GM21526 (cell line): Measurements from ENCODE around the gene CREG2.
"Not testable (repeated sequence)": the region's sequence is repeated elsewhere in the genome, so short reads cannot be mapped to it uniquely, and the experiment has no call there.

Source experiments
- ATAC-seq: cut with Tn5 transposase; IDR thresholded peaks from one replicate; pipeline ENCODE4 v1.9.1; 2021; ENCODE audit warnings: moderate library complexity; ENCODE audit not compliant: unreplicated experiment, low FRiP score

CREG2 gene

DNA sequence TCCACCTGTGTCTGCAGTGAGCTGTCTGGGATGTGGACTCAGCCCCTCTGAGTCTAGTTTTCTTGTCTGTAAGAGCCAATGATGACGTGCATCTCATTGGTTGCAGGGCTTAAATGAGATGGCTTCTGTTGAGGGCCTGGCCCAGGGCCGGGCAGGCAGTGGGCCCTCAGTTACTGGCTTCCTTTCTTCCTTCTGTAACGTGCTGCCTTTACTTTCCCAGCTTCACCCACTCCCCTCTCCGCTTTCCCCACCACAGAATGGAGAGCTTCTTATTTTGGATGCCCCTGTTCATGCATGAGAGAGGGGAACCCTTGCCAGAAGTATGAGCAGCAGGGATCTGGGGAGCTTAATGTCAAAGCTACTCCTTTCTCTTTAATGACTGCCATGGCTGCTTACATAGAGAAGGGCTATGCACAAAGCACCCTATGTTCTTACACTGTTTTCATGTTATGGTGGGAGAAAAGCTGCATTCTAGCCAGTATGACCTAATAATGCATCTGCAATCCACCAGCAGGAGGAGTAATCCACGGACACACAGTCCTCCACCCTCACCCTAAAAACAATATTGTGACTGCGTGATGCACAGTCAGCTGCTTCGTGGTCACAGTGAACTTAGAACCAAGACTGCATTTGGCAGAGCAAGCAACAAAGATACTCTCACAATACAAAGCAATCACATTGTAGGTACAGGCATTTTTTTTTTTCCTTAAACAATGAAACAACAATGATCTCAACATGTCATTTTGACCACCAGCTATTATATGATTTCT lies 37.2 kb downstream of the CREG2 start:
- no peak for ATAC-seq

GRCh38 chr2:101348883-101349282 lies 38.4 kb downstream of the CREG2 start:
- ATAC-seq: no peak

DNA sequence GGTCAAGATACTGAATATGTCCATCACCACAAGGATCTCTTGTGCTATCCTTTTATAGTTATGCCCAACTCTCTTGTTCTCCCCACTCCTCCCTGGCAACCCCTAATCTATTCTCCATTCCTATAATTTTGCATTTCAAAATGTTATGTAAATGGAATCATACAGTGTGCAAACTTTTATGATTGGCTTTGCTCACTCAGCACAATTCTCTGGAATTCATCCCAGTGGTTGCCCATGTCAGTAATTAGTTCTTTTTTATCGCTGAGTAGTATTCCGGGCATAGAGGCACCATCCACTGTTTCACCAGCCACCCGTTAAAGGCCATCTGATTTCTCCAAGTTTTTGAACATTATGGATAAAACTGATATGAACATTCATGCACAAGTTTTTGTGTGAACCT lies 40.4 kb downstream of the CREG2 start:
- ATAC-seq: no peak

- no peak for ATAC-seq
Measured at GRCh38 chr2:101344137-101344536, 43.2 kb downstream of the CREG2 start.

DNA sequence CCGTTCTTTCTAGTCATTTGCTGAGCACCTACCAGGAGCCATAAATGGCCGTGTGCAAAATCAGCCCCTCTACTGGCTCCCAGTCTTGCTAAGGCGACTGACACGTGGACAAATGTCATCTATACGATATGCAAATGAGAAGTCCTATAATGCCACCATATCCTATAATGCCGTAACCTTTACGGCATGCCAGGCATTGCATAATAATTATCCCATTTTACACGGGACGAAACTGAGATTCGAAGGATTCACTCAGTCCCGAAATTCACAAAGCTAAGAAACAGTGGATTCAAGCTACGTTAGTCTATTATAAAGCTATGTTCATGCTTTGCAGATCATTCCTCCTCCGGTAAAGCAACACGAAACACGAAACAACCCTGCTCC lies 44.7 kb downstream of the CREG2 start:
- no peak for ATAC-seq

- ATAC-seq: no peak
Measured at GRCh38 chr2:101341901-101342624, 45.2 kb downstream of the CREG2 start.

- no peak for ATAC-seq
Measured at GRCh38 chr2:101341421-101341820, 45.9 kb downstream of the CREG2 start.

- no peak for ATAC-seq
Measured at GRCh38 chr2:101340141-101340551, 47.2 kb downstream of the CREG2 start.

GRCh38 chr2:101339266-101339880 lies 47.9 kb downstream of the CREG2 start:
- no peak for ATAC-seq

GRCh38 chr2:101337877-101338276 lies 49.4 kb downstream of the CREG2 start:
- no peak for ATAC-seq

DNA sequence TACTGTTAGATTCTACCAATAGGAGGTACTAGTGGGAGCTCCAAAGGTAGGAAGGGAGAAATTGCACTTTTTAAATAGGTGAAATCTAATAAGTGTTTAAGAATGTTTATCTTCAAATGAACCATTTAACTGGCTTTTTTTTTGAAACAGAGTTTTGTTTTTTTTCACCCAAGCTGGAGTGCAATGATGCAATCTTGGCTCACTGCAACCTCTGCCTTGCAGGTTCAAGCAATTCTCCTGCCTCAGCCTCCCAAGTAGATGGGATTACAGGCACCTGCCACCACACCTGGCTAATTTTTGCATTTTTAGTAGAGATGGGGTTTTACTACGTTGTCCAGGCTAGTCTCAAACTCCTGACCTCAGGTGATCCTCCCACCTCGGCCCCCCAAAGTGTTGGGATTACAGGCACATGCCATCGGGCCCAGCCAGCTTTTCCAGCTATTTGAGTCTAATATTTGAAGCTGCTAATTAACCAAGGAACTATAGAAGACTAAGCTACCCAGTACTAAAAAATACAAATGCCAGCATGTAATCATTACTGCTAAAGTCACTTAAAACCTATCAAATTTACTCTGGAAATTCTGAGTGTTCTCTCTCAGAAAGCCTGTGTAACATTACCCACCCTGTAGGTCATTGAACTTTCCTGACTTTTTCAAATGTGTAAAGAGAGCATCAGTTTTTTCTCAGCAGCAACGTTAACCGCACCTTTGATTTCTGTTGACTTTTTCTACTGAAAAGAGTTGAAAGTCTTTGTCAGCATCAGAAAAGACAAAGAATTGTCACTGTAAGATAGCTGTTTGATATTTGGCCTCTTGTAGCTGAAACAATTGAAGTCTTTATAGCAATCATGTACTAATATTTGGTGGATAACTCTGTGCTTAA lies 54.2 kb downstream of the CREG2 start:
- no peak for ATAC-seq

- no peak for ATAC-seq
Measured at GRCh38 chr2:101331202-101331601, 56.1 kb downstream of the CREG2 start.

DNA sequence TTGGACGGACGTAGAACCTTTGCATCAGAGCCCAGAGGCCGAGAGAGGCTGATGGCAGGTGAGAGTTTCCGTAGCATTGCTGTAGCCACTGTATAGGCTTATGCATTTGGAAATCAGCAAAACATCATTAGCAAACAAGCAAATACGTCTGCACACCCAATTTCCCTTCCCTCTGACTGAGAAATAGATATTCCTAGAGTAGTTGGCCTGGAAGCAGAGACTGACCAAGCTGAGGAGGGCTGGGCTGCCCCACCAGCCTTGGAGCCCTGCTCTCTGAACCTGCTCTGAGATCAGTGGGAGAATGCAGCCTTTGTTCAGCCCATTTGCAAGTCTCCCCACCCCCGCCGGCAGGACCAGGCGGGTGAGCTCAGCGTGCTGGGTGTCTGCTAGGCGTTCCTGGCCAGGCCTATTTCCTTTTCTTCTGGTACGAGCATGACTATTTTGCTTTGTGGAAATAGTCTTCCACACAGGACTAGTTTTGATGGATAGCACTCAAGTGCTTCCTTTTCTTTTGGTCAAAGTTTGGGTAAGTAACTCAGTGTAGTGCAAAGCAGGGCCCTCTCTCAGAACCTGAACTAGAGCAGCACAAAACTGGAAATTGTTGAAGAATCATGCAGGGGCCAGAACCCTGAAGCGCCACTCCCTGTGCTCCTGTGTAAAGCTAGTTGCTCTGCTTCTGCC lies 56.9 kb downstream of the CREG2 start:
- ATAC-seq: no peak

- no peak for ATAC-seq
Measured at GRCh38 chr2:101329026-101329425, 58.3 kb downstream of the CREG2 start.

GRCh38 chr2:101328474-101329007 lies 58.8 kb downstream of the CREG2 start:
- no peak for ATAC-seq

DNA sequence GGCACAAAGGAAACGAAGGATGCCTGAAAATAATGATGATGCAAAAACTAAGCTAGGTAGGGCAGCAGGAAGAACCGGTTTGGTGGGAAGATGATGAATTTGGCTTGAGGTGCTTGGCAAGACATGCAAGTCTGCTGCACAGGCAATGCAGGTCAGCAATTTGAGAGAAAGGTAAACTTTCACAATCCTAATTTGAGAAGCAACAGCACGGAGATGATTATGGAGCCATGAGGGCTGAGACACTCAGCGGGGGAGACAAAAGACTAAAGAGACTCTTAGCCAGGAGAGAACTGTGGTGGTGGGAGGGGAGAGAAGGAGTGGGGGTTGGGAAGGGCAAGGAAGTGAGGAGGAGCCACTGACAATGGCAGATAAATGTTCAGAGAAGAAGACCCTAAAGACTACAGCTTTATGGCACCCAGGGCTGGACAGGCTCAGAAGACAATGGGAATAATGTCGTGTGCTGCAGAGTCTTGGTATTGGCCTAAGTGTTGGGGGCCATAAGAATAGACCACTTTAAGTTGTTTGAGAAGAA lies 59.4 kb downstream of the CREG2 start:
- ATAC-seq: no peak

DNA sequence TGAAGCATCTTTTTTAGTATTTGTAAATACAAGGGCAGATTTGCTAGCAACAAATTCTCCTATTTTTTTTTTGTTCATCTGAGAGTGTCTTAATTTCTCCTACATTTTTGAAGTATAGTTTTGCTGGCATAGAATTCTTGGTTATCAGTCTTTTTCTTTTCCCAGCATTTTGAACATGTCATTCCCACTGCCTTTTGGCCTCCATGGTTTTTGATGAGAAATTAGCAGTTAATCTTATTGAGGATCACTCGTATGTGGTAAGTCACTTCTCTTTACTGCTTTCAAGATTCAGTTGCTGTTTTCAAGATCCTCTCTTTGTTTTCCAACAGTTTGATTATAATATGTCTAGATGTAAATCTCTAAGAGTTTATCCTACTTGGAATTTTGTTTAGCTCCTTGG lies 61.9 kb downstream of the CREG2 start:
- ATAC-seq: no peak

DNA sequence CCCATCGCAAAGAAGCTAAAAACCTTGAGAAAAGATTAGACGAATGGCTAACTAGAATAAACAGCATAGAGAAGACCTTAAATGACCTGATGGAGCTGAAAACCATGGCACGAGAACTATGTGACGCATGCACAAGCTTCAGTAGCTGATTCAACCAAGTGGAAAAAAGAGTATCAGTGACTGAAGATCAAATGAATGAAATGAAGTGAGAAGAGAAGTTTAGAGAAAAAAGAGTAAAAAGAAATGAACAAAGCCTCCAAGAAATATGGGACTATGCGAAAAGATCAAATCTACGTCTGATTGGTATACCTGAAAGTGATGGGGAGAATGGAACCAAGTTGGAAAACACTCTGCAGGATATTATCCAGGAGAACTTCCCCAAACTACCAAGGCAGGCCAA lies 70.7 kb downstream of the CREG2 start:
- not testable (repeated sequence) for ATAC-seq

DNA sequence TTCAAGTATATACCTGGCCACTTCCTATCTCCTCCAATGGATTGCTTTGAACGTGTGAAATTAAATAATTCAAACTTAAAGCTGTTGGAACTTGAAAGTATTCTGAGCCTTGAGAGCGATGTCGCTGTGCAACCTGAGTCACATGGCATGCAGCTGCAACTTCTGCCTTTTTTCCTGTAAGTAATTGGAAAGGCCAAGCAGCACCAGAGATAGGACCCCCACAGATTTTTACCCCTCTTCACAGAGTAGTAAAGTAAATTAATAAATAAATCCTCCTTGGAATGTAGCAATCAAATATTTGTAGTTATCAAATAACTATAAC lies 75.6 kb downstream of the CREG2 start:
- ATAC-seq: no peak
